HuH-7 (cell line): ENCODE results near the gene CNMD.
"Not testable (repeated sequence)": the region's sequence is repeated elsewhere in the genome, so short reads cannot be mapped to it uniquely, and the experiment has no call there.

Source experiments
- DNase-seq: peaks from one replicate; pipeline ENCODE4 v3.0.0; 2011; ENCODE audit warnings: low spot score

The CNMD gene

DNA sequence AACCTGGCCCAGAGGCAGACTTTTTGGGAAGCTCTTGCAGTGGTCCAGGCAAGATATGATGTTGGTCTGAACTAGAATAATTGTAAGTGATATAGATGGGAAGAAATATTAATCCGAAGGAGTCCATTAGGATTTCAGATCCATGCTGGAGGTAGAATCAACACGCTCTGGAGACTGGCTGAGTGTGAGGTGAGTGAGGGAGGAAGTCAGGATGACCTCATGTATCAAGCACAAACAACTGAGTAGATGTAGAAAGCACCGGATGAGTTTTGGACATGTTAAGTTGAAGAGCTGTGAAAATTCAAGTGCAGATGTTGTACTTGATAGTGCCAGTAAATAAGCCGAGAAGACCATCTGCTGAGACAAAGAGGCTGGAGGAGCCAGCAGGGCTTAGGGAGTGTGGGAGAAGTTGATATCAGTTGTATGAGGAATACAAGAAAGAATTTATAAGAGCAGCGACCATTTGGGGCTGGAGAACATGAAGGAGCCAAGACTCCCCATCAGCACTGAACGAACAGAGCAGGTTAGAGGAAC is 5.3 kb upstream of the CNMD start:
- no peak for DNase-seq

DNA sequence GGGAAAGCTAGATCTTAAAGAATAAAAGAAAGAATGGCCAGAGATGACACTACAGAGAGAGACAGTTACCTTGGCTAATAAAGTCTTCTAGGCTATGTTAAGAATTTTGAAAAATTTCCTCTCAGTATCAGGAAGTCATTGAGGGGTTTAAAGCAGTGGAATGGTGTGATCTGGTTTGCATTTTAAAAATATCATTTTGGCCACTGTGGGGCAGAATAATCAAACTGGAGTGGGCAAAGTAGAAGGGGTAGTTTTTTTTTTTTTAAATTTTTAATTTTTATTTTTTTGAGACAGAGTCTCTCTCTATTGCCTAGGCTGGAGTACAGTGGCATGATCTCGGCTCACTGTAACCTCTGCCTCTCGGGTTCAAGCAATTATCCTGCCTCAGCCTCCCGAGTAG is 4.4 kb upstream of the CNMD start:
- no peak for DNase-seq

DNA sequence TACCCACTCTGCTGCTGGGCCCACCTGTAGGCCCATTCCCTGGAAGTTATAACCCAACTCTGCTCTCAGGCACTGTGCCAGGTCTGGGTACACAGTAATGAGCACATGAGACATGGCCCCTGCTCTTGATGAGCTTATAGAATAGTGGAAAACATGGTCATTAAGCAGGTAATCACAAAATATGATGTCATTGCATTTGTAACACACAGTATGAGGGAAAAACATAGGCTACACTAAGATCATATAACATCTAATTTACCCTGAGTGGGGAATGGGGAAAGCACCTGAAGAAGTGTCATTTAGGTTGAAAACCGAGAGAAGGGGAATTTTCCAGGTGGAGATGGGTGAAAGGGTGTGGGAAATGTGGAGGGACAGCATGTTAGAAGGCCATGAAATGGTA is 3.9 kb upstream of the CNMD start:
- DNase-seq: no peak

DNA sequence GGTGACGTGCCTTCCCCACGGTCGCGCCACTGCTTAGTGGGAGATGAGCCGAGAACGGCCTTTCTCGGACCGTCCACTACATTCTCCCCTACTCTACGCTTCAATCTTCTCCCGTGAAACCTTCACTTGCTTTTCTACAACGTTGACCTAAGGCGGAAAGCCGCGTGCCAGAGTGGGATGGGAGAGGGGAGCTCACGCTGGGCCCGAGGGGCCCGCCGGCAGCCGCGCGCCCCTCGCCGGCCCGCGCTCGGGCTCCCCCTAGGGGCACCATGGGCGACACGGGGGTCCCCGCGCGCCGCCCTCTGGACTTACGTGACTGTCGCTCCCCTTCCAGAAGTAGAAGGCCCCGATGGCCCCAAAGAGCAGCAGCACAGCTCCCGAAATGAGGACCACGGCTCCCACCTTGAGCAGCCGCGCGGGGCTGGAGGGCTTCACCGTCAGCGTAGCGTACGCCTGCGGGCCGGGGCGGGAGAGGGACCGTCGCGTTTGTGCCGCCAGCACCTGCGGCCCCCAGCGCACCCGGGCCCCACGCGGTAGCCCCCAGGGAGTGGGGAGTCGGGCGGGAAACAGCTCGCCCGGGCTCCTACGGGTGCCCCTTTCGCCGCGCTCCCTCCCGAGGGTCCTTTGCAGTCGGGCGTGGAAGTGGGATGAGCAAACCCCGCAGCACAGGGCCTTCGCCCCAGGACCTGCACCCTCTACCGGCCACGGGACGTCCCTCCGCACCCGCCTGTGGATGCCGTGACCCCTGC is 727 bp downstream of the CNMD start:
- peak; percentile 10 for DNase-seq

DNA sequence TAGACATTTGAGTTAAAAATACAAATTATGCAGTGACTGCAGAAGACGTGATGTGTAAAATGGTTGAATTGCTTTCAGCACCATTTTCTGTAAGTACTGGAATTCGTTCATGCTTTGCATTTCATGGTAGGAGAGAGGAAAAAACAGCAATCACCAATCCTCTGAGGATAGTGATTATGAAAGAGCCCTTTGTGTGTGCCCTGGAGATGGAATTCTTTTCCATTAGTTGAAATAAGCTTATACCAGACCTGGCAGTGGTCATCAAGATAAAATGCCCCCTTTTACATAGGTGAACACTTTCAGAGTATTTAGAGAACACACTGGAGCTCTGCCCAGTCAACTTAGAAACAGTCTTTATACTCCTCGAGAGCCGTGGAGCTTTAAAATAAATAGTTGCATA is 1.7 kb downstream of the CNMD start:
- no peak for DNase-seq

DNA sequence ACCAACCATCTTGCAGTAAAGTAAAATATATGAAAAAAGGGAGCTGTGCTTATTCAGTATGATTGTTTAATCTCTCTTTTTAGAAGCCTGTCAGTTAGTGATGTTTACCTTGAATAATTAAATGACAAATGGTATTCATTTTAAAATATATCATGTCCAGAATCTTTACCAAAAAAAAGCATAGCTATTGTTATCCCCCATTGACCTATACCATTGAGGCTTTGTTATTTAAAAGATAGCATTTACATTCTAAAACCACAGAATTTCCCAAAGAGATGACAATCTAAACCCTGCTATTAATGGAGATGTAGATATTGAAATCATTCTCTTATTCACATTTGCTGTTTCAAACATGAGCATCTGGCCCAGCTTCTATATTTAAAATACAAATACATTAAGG is 2.2 kb downstream of the CNMD start:
- no peak for DNase-seq

DNA sequence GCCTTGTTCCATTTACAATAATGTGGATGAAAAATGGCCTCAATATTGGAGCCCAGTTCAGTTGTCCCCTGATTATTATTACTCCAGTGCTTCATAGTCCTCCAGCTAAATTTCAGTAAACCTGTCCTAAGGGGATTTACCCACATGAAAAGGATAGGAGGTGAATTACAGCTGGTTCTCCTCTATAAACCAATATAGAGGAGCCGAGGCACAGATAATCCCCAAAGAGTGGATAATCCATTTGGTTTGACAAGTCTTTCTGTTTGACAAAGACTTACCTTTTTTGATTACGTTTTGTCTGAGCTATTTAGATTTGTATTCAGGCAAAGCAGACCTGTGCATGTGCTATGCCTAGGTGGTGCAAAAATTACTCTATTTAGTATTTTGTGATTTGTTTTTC is 2.7 kb downstream of the CNMD start:
- no peak for DNase-seq

DNA sequence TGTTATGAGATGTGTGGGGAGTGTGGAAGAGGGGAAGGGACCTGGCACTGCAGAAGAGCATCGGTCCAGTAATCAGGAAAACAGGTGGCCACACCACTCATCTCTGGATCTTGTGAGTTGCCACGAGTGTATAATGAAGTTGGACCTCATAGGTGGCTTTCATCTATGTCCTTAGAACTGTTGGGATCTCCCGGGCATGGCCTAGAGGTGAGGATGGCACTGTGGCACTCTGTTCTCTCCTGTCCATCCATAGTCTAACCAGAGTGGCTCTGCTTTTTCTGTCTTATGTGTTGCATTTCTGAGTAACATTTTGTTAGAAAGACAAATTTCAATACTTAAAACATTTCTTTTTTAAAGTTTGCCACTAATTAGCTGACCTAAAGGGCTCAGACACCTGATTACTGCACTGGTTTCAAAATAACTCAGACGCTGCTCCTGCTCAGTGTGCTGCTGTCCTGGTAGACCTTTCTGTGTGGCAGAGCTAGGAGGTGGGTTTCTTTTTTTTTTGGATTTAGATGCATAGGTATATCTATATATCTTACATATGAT is 5.5 kb downstream of the CNMD start:
- no peak for DNase-seq

DNA sequence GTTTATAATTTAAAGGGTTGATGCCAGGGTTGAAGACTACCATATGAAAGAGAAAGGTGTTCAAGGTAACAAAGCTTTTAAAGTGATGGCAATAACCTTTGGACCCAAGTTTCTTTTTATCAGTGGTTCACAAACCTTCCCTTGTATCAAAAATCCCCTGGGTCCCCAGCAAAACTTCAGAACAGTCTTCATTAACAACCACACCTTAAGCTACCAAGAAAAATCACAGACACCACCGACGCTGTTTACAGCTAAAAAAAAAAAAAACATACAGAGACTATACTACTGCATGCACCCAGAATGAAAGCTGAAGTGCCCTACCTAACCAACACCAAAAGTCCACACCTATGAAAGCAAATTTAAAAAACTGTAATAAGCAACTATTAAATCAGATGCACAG is 13.4 kb downstream of the CNMD start:
- no peak for DNase-seq

DNA sequence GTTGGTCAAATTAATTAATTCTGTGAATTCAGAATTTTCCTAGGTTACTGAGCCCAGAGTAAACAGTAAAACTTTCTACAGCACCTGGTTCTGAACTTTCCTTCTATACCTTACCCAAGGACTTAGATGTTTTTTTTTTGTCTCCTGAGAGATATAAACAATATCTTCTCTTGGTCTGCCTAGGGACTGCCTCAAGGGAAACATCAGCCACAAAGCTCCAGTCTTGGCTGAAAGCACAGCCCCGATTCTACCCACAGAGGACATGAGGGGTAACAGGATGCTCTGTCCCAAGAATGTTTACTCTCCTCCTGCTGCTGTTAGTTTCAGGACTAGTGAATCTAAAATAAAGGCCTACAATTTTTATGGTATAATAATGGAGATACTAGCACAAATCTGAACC is 14.3 kb downstream of the CNMD start:
- DNase-seq: no peak

DNA sequence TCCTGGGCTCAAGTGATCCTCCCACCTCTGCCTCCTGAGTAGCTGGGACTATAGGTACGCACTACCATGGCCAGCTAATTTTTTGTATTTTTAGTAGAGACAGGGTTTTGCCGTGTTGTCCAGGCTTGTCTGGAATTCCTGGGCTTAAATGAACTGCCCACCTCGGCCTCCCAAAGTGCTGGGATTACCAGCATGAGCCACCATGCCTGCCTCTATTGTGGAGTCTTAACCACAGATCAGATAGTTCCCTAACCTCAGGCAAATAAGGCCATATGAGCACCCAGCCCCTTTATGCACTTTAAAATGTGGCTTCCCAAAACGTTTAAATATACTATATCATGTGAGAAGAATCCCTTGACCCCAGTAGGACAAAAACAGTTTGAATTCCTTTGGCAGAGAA is 16.4 kb downstream of the CNMD start:
- DNase-seq: no peak

DNA sequence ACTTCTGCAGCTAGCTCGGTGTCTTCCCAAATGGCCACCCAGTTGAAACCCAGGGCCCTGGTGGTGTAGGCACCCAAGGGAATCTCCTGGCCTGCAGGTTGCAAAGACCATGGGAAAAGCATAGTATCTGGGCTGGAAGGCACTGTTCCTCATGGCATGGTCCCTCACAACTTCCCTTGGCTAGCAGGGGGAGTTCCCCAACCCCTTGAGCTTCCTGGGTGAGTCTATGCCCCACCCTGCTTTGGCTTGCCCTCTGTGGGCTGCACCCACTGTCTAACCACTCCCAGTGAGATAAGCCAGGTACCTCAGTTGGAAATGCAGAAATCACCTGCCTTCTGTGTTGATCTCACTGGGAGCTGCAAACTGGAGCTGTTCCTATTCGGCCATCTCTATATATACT is 18.3 kb downstream of the CNMD start:
- not testable (repeated sequence) for DNase-seq

DNA sequence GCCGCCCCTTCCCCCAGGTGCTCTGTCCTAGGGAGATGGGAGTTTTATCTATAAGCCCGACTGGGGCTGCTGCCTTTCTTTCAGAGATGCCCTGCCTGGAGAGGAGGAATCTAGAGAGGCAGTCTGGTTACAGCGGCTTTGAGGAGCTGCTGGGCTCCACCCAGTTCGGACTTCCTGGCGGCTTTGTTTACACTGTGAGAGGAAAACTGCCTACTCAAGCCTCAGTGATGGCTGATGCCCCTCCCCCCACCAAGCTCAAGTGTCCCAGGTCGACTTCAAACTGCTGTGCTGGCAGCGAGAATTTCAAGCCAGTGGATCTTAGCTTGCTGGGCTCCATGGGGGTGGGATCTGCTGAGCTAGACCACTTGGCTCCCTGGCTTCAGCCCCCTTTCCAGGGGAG is 18.7 kb downstream of the CNMD start:
- not testable (repeated sequence) for DNase-seq

DNA sequence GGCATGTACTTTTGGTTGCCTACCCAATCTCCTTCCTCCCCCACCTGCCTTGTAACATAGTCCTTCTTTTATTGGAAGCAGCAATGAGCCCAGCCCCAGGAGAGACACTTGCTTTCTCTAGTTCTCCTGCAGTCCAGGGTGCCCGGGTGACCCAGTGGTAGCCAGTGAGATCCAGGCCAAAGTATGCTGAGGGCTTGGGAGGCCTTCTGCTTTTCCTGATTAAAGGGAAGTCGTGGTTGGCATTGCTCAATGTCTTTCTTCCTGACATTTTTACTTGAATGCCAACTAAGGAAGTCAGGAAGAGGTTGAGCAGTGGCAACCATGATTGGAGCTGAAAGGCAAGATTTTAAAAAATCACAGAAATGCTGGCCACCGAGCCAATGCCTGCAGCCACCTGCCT is 25.7 kb downstream of the CNMD start:
- no peak for DNase-seq

DNA sequence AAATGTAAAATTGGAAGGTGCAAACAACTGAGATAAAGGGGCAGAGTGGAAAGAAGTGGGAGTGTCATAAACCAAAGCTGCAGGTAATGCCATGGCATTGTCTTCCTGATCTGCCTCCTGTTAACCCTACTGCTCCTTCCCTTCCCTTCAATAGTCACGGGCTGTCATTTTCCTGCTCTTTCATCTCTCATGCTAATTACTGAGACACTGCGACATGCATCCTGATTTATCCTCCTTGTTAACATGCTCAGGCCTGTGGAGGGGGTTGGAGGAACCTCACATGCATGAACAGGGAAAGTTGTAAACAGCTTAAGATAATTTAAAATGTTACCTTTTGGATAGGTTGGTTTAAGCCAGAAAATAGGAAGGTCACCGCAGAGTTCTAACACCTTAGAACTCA is 27.2 kb downstream of the CNMD start:
- no peak for DNase-seq

DNA sequence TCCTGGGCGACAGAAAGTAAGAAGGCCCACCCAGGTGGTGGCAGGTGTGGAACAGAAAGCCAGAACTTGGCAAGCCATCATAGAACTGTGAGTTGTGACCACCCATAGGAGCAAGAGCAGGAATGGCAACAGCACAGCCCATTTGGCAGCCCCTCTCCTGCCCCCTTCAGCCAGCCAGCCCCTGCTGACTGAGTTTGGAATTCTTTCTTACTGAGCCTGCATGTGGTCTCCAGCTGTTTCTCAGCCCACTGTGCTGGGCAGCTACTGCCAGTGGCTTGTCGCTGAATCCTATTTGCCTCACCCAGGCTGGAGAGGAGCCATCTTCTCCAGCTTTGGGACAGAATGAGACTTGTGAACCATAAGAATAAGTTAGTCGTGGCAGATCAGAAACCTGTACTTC is 28.3 kb downstream of the CNMD start:
- DNase-seq: no peak

DNA sequence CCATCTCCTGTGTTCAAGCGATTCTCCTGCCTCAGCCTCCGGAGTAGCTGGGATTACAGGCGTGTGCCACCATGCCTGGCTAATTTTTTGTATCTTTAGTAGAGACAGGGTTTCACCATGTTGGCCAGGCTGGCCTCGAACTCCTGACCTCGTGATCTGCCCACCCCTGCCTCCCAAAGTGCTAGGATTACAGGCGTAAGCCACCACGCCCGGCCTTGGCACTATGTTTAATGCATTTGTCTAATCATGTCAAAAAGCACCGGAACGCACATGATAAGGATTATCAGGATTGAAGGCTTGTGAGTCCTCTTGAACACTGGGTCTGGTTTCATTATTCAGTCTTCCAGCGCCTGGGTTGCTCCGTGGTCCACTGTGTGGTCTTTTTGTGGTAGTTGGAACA is 31.4 kb downstream of the CNMD start:
- DNase-seq: not testable (repeated sequence)

DNA sequence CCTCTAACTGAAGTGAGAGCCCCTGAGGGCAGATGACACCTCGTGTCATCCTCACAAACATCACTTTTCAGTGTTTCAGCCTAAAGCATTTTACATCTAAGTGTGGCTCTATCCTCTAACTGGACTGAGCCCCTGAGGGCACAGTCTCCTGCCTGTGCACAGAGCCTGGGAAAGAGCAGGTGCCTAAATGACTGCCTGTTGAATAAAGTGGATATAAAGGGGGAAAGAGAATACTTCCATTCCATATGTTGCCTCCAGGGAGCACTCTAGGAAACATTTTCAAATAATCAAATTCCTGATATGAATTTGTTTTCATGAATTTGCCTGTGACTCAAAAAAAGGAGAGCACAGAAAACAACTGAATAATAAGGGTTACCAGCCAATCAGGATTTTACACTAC is 32.2 kb downstream of the CNMD start:
- no peak for DNase-seq

DNA sequence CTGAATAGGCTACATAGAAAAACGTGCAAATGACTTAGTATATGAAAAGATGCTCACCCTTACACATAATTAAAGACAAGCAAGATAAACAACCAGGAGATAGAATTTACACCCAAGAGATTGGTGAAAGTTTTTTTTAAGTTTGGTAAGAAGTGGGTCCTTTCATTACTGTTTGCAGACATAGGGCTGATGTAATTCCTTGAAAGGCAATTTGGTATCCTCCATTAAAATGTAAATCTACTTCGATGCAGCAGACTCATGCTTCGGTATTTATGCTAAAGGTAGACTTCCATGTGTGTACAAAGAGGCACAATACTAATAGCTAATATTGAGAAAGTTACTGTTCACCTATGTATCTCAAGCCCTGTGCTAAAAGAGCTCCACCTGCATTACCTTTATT is 33.5 kb downstream of the CNMD start:
- DNase-seq: no peak

DNA sequence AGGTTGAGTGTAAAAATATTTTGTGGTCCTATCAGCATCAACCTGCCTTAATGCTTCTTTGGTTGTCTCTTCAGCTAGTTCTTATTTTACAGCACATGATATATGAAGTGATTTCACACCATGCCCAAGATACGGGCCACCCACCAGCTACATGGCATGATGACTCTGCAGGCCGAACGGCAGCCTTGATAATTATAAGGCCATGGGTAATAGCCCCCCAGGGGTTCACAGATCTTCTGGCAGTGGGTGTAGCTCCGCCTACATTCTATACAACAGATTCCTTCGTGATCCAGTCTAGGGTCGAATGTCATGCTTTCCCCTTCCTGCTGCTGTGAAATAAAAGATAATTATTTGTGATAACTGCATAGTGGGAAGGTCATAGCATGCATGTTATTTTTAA is 36.1 kb downstream of the CNMD start:
- DNase-seq: no peak

DNA sequence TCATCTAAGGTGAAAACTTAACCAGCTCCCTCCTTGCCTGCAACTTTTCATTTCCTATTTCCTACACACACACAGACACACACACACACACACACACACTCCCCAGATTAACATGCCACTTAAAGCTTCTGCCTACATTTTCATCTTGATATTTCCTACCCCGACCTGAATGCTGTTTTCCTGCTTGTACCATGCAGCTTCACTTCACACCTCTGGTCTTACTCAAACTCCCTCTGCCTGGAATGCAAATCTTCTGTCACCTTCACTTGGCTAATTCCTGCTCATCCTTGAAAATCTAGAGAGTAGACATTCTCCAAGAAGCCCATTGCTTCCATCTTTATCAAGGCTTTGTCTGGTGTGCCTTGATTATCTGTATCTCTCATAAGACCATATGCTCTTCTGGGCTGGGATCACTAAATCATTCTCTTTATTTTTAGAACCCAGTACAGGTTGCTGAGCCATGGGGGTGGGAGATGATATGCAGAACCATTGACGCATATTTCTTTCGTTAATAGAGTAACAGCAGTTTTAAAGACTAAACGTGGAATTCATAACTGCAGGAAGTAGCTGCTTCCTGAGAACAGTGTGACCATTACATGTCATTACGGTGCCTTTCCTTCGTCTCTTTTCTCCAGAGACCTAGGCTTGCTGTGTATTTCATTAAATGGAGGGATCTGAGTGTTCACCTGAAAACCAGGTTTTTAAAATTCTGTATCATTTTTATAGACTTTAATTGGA is 37.7 kb downstream of the CNMD start:
- no peak for DNase-seq

DNA sequence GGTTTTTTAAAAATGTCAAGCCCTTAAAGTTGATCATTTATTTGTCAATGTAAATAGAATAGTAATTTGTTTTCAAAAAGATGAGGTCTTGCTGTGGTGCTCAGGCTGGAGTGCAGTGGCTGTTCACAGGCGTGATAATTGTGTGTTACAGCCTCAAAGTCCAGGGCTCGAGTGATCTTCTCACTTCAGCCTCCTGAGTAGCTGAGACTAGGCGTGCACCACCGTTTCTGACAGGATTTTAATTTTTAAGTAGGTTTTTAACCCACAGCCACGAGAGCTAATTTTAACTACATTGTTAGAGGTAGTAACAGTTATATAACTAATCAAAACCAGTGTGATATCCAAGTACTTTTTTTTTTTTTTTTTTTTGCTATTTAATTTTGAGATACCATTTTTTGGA is 43.1 kb downstream of the CNMD start:
- no peak for DNase-seq

DNA sequence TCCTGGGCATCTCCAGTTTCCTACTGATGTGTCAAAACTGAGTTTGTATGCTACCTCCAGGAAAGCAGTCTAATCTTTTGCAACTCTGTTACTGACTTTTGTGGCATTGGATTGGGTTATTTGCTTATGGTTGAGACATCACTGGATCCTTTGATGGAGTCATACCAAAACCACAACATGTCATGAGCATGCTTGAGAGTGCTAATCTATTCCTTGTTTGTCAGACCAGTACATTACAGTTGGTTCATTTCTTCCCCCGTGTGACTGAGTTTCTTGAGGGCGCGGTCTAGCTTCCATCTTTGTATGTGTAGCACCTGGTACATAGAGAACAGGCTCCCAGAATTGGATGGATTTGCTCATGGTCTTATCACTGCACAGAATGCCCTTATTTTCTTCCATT is 43.8 kb downstream of the CNMD start:
- no peak for DNase-seq
